Kidney tubule cell (primary cell): ENCODE results near the gene LHX2.
A peak's percentile ranks its signal among the peaks of the same experiment; 100 is the strongest.

Experiments used
- DNase-seq: peaks from one replicate; pipeline ENCODE4 v3.0.0-alpha.2; 2018; ENCODE audit warnings: low spot score

LHX2 gene

DNA sequence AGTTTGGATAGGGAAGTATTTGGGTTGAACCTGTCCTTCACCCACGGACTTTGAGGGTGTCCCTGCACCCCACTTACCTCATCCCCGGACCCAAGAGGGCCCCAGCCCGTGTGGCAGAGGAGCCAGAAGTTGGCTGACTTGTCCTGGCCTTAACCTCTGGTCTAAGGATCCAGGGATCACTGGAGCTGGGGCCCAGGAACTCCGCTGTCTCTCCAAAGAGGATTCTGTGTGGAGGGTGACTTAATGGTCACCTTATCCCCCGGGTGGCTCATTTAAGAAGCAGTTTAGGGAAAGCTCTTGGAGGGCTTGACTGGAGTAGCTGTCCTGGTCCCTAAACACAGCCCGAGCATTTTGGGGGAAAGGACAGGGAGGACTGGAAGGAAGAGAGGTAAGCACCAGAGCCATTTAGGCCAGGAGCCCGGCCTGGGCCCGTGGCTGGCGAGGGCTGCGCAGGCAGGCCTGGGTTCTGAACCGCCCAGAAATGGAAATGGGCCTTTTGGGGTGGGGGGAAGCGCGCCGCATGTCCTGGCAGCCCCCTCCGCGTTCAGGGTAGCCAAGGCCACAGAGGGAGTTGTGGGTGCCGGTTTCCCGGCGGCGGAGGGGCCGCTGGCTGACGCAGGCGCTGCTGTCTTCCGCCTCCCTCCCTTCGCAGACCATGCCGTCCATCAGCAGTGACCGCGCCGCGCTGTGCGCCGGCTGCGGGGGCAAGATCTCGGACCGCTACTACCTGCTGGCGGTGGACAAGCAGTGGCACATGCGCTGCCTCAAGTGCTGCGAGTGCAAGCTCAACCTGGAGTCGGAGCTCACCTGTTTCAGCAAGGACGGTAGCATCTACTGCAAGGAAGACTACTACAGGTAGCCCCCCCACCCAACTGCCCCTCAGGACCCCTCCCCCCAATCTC is 2.0 kb downstream of the LHX2 start:
- no peak for DNase-seq

DNA sequence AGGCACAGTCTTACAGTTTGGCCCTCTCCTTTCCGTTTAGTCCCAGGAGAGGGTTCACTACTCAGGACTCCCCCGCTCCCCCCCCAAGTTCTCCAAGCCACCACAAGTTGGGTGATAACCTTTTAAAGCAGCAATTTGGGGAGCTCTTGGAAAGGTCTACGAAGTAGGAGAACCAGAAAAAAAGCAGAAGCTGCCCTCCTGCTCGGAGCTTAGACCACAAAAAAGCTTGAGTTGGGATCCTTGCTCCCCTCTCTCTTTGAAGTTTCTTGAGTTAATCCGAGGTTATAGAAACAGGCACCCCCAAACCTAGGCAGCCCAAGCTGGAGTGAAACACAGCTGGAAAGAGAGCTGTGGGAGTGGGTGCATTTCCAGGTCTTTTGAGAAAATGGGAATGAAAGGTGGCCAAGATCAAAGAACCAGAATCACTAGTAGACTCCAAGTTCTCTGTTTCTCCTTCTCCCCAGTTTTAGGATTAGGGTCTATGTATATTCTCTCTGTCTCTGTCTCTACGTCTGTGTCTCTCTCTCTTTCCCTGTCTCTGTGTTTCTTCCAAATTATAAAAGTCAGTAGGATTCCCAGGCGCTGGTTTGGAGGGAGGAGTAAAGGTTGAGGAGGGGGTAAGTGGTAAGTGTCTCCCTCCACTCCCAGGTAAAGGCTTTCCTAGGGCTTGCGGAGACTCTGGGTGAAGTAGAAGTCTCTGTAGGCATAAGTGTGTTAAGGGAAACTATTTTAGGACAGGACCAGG is 2.8 kb downstream of the LHX2 start:
- no peak for DNase-seq

DNA sequence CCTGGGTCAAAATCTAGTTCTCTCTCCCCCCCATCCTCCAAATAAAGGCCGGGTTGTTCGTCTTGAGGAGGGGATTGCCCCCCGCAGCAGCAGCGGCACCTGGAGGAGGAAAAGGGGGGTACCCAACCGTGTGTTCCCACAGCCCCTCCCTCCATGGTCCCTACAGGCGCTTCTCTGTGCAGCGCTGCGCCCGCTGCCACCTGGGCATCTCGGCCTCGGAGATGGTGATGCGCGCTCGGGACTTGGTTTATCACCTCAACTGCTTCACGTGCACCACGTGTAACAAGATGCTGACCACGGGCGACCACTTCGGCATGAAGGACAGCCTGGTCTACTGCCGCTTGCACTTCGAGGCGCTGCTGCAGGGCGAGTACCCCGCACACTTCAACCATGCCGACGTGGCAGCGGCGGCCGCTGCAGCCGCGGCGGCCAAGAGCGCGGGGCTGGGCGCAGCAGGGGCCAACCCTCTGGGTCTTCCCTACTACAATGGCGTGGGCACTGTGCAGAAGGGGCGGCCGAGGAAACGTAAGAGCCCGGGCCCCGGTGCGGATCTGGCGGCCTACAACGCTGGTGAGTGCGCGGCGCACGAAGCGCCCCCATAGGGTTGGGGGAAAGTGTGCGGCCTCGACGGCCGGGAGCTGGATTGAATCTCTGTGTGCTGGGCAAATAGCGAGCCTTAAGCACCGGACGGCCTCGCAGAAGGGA is 3.5 kb downstream of the LHX2 start:
- no peak for DNase-seq

DNA sequence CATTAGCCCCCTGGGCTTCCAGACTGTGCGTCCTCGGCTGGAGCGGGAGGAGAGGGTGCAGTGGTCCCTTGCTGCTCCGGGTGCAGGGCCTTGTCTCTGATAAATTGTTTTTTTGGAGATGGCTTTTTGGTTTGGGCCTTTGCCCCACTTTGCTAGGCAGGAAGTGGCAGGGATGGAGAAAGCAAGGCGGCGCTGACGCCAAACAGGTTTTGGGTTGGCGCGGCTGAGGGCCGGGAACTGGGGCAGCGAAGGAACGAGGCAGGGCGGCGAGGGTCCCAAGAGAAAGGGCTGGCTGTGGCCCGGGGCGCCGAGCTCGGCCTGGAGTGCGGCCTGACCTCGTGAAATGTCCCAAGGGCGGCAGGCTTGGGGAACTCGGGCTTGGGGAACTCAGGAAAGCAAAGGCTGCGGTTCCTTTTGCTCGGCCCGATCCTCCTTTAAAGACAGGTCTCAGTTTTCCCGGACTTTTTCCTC is 4.1 kb downstream of the LHX2 start:
- no peak for DNase-seq

DNA sequence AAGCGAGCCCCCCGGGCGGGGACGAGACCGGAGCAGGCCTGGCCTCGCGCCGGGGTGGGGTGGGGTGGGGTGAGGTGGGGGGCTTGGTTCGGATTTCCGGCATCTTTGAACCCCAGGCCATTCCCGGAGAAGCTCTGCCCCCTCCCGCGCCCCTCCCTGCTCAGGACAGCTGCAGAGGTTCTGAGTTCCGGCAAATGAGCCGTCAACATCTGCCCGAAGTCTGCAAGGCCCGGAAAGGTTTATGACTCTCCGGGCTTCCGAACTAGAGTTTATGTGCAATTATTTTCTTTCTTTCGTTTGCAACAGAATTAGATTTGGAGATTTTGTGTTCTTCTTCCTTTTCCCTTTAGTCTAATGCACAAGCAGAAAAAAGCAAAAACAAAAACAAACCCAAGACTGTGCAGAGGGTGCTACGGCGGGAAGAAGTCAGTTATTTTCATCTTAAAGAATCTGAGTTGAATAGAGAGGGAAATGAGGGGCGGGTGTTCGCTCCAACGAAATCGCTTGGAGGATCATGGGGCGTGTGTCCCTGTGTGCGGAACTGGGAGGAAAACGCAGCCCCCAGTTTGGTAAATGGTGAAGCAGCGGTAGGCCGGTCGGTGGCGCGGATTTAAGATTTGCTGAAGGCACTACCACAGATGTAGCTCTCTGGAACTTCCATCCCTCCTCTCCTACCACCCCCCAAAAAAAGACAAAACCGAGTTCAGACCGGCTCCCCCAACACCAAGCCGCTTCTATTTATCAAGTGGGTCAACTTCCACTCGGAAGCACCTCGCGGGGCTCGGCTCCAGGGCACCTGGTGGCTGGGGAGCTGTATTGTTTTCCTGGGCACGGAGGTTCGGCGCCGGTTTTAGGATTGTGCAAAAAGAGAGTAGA is 4.8 kb downstream of the LHX2 start:
- no peak for DNase-seq

DNA sequence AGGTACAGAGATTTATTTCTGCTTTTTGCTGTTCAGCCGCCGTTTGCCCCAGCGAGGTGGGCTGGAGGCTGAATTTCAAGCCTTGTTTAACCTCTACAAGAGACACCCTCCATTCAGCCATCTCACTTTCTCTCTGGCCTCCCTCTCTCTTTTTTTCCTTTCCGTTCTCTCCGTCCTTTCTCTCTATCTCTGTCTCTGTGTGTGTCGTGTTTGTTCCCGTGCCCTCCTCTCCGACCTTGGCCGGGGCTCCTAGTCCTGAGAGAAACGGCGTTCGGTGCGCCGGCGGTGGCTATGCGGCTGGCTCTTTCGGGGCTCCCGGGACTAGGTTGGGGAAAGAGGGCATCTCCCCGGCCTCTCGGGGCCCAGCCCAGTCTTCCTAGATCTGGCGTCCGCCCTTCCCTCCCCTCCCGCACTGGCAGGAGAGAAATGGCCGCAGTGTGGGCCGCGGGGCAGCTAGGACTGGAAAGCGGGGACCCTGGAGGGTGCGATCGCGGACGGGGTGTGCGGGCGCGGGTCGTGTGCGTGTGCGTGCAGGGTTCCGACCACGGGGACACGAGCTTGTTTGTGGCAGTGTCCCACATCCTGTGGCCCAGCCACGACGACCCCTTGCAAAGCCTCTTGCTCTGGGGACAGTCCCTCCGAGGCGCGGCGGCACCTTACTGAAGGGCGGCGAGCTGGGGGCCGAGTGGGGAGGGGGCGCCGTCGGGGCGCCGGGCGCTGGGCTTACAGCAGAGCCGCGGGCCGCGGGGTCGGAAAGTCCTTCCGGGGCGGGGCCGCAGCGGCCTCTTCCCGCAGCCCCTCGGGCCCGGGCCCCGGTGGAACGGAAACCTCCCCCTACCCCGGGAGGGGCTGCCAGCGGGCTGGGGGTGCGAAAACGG is 5.7 kb downstream of the LHX2 start:
- no peak for DNase-seq

DNA sequence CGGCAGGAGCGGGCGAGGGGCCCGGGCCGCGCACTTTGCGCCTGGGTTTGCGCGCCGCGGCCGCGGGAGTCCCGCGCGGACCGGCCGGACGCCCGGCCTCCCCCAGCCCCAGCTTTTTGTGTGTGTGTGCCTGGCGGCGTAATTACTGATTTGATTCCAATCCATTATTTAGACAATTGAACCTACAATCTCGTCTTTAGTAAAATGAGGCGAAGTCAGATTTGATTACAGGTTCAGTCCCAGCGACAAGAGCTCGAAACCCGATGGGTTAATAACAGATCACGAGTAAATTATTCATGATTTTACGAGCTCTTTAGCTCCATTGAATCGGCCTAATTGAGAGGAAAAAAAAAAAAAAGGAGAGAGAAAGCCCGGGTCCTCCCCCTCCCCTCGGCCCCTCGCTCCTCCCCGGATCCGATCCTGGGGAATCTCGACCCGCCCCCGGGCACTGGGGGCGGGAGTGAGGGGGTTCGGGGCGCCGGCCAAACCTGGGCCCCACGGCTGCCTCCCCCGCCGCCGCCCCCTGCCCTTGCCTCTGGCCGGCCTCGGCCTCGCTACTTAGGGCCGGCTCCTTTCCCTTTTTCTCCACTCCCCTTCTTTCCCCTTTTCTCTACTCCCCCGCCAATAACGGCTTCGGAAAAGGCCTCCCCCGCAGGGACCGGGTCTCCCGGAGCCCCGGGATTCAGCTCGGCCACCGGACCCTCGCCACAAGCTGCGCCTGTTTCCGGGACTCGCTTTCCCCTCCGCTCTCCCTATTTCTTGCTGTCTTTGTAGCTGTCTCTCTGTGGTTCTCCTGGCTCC is 6.6 kb downstream of the LHX2 start:
- no peak for DNase-seq

DNA sequence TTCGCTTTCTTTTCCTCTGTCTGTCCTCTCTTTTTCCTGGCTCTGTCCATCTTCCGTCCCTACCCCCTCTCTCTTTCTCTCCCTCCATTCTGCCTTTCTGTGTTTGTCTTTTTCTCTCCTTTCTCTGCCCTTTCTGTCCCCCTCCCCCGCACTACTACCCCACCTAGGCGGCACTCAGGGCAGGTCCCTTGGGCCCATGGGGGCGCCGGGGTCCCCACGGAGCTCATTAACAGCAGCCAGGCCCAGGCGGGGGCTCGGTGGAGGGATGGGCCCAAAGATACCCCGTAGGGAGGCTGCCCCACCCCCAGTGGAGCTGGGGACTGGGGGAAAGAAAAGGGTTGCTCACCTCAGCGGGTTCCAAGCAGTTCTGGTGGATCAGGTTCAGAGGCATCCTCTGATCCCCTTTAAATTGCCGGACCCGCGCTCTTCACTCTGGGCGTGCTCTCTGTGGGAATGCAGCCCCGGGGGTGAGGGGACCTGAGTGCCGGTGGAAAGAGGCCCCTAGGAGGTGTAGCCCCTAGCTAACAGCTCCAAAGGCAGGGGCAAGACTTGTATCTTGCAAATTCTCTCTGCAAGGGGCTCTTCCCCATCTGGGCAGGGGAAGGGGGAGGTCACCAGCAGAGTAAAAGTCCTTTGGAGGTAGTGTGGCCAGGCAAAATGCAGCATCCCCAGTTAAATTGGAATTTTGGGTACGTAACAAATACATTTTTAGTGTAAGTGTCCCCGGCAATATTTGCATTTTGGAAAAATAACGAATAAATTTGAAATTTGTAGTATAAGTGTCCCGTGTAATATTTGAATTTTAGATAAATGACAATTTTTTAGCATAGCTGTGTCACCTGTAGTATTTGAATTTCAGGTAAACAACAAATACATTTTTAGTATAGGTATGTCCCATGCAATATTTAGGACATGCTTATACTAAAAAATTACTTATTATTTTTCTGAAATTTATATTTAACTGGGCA is 7.4 kb downstream of the LHX2 start:
- DNase-seq = no peak

DNA sequence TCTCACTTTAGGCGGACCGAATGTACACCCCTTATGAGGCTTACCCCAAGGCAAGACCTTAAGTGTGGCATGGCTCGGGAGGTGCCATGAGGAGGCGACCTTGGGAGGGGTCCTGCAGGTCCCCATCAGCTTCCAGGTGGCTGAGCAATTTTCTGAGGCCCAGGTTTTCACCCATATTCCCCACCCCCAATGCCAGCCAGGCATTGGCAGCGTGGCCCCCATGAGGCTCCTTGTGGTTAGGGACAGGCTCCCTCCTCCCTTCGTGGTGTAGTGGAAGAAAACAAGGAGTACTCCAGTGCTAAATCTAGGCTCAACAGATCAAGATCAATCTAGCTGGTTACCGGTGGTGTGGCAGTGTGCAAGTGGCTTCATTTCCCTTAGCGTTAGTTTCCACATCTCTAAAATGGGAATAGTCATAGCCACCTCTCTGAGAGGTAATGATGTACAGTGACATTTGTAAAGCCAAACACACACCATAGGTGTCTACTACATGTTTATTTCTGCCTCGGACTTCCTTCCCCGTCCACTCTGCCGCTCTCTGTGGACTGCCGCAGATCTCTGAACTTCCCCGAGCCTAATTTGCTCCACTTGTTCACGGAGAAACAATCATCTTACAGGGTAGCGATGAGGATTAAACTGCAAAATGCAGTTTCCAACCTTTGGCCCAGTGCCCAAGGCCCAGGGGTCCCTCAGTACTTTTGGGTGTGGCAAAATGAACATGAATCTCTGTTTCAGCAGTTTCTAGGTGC is 8.4 kb downstream of the LHX2 start:
- no peak for DNase-seq

DNA sequence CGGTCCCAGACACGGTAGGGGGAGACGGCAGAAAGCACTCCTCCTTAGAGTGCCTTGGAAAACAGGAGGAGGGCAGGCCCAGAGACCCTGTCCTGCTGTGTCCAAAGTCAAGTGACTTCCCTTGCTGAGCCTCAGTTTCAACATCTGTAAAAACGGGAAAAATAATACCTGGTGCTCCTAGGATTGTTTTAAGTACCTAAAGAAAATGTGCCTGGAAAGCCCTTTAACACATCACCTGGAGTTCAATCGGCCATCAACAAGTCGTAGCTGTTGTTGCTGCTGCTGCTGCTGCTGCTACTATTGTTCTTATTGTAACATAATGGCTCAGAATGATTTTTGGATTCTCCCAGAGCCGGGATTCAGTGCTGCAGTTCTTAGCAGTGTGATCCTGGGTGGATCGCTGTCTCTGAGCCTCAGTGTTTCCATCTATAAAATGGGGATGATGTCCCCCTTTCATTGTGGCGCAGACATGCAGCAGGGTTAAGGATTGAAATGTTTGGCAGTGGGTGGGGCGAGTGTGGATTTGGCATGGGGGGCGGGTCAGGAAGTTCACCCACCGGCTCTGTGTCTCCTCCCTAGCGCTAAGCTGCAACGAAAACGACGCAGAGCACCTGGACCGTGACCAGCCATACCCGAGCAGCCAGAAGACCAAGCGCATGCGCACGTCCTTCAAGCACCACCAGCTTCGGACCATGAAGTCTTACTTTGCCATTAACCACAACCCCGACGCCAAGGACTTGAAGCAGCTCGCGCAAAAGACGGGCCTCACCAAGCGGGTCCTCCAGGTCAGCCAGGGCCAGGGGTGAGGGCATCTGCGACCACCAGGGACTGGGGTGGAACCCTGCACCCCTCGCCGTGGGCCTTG is 9.2 kb downstream of the LHX2 start:
- DNase-seq = peak; percentile 66

DNA sequence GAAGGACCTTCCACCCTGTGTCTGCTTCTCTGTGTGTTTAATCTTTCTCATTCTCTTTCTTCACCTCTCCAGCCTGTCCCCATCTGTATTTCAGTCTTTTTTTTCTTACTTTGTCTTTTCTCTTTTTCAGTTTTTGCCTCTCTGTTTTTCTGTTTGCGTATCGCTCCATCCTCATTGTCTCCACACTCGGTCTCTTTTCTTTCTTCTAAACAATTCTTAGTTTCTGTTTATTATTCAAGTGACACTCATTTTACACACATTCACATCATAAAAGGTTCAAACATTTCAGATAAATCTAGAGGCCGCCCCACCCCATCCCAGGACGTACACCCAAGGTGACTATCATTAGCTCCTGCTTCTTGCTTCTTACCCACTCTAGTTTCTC is 9.8 kb downstream of the LHX2 start:
- no peak for DNase-seq

DNA sequence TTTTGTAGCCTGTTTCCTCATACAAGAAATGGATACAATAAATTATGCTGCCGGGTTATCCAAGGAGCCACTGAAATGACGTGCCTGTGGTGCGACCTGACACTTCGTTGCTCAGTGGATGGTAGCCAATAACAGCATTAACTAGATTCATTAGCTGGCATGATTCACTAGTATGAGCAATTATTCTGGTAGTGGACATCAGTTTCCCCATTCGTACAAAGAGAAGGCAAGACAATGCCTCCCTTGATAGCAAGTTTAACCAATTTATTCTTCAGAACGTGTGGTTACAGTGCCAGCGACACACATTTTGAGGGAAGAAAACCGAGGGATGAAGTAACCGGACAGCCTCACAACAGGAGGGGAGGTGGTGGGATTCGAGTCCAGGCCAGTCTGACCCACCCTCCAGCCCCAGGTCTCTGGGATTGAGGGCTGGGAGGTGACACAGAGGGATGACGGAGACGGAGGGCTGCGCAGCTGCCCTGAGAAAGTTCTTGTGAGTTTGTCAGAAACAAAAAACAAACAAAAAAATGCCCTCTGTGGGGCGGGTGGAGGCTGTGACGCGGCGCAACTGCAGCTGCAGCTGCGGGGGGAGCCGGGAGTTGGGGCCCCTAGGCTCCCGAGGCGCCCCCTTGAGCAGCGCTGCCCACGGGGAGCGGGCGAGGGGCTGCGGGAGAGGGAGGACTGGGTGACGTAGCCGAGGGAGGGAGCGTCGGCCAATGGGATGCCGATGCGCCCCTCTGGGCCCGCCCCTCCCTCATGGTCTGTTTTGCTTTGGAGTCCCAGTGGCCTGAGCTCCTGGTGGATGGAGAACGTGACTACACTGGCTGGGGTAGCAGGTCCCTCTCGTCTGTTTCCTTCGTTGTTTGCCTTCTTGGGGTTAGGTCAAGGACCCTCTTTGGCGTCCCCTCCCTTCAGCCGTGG is 10.9 kb downstream of the LHX2 start:
- DNase-seq = peak; percentile 62

DNA sequence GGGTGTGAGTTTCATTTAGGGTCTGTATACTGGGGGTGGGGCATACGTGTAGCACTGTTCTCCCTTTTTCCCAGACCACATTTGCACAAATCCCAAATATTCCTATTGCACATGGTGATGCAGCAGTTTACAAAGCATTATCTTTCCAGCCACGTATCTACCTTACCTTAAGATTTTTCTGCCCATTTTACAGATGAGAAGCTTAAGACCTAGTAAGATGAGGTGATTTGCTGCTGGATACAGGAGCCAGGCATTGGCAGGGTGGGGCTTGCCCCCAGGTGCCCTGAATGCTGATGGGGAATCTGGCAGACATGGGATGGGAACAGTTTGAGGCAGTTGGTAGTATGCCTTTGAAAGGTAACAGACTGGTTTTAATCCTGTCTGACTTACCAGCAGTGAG is 12.5 kb downstream of the LHX2 start:
- no peak for DNase-seq

DNA sequence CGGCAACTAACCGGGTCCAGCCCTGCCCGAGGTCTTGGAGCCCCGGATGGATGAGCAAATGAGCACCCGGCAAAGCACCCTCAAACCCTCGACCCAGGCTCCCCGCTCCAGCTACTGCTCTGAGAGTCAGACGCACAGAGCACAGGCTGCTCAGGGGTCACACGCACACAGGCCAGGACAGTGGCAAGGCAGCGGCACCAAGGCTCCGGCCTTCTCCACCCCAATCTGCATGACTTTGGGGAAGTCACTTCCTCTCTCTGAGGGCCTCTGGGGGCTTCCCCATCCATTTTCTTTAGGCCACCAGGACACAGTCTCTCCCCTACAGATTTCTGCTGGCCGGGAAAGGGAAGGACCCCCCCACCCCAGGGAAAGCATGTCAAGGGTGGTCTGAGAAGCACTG is 18.0 kb downstream of the LHX2 start:
- no peak for DNase-seq

DNA sequence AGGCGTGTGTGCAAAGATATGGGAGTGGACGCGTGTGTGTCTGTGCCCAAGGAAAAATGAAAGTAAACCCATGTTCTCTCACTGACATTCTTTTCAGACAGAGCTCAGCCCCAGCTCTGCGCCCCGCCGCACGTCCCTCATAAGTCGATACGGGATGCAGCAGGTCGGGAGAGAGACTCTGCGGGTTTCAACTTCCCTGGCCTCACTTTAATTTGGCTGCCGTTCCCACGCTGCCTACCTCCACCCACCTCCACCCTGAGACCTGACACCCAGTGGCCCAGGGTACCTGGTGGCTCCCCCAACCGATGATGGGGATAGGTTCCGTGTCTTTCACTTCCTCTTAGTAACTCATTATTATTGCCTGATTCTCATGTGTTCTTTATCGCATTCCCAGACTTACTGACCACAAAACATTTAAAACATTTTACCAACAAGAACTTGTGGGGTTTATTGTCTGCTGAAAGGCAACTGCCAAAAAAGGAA is 19.4 kb downstream of the LHX2 start:
- DNase-seq = peak; percentile 53

DNA sequence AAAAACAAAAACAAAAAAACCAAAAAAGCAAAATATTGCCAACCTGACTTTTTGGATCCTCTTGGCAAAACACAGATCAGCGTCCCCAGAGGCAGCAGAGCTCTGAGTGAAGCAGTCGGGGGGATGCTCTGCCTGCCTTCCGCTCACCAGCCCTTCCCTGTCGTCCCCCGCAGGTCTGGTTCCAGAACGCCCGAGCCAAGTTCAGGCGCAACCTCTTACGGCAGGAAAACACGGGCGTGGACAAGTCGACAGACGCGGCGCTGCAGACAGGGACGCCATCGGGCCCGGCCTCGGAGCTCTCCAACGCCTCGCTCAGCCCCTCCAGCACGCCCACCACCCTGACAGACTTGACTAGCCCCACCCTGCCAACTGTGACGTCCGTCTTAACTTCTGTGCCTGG is 20.7 kb downstream of the LHX2 start:
- no peak for DNase-seq
